Astrocyte (in vitro differentiated cells and primary cell): ENCODE measurements around the gene GPRC5D. TPM values are rescaled to one million over a fixed set of nuclear protein-coding genes. Genes with fewer than 3 reads are reported as not detected.

Source experiments
- DNase-seq: peaks from one replicate; pipeline ENCODE4 v3.0.0-alpha.2; 2010; ENCODE audit warnings: low read depth
- FAIRE-seq: peaks from 2 replicates; lab custom pipeline; 2011; peaks lifted over from hg19 to GRCh38; lab: Jason Lieb, UNC
- H2AFZ ChIP-seq: 2 replicates; pipeline ENCODE4 v1.6.0; 2012; ENCODE audit warnings: low read depth, low read length, inconsistent platforms
- H3K27ac ChIP-seq: 2 replicates; pipeline ENCODE4 v1.5.1; 2011; ENCODE audit warnings: low read depth, low read length, inconsistent platforms
- H3K27me3 ChIP-seq: 2 replicates; pipeline ENCODE4 v1.6.0; 2011; ENCODE audit warnings: low read length, inconsistent platforms; ENCODE audit not compliant: insufficient read depth
- H3K36me3 ChIP-seq: 2 replicates; pipeline ENCODE4 v1.5.1; 2011; ENCODE audit warnings: low read length, inconsistent platforms; ENCODE audit not compliant: insufficient read depth
- H3K4me1 ChIP-seq: 2 replicates; pipeline ENCODE4 v1.5.1; 2011; ENCODE audit warnings: low read length, inconsistent platforms; ENCODE audit not compliant: insufficient read depth
- H3K4me2 ChIP-seq: 2 replicates; pipeline ENCODE4 v1.6.0; 2012; ENCODE audit warnings: low read length, inconsistent platforms
- H3K4me3 ChIP-seq: 2 replicates; pipeline ENCODE4 v1.5.1; 2011; ENCODE audit warnings: low read depth, mild to moderate bottlenecking, low read length, inconsistent platforms; ENCODE audit not compliant: insufficient read depth
- H3K79me2 ChIP-seq: 2 replicates; pipeline ENCODE4 v1.6.0; 2012; ENCODE audit warnings: mild to moderate bottlenecking, low read length, inconsistent platforms; ENCODE audit not compliant: insufficient read depth
- H3K9ac ChIP-seq: 2 replicates; pipeline ENCODE4 v1.6.0; 2012; ENCODE audit warnings: mild to moderate bottlenecking, low read length, inconsistent platforms
- H3K9me3 ChIP-seq: 2 replicates; pipeline ENCODE4 v1.5.1; 2012; ENCODE audit warnings: low read depth, mild to moderate bottlenecking, low read length, inconsistent platforms; ENCODE audit not compliant: insufficient read depth
- H4K20me1 ChIP-seq: 2 replicates; pipeline ENCODE4 v1.6.0; 2012; ENCODE audit warnings: low read length, inconsistent platforms; ENCODE audit not compliant: insufficient read depth
- H3K27ac Mint-ChIP-seq: one replicate; pipeline ENCODE4 v1.8.0; 2021; ENCODE audit warnings: mild to moderate bottlenecking, mixed read lengths; ENCODE audit not compliant: unreplicated experiment
- H3K27me3 Mint-ChIP-seq: one replicate; pipeline ENCODE4 v1.8.0; 2021; ENCODE audit warnings: low read depth, mixed read lengths; ENCODE audit not compliant: unreplicated experiment
- H3K36me3 Mint-ChIP-seq: one replicate; pipeline ENCODE4 v1.8.0; 2021; ENCODE audit warnings: low read depth, mixed read lengths; ENCODE audit not compliant: unreplicated experiment
- H3K4me1 Mint-ChIP-seq: one replicate; pipeline ENCODE4 v1.8.0; 2021; ENCODE audit warnings: low read depth, mixed read lengths; ENCODE audit not compliant: unreplicated experiment
- H3K4me3 Mint-ChIP-seq: one replicate; pipeline ENCODE4 v1.8.0; 2021; ENCODE audit warnings: mild to moderate bottlenecking, moderate library complexity, mixed read lengths; ENCODE audit not compliant: unreplicated experiment
- H3K9me3 Mint-ChIP-seq: one replicate; pipeline ENCODE4 v1.8.0; 2021; ENCODE audit warnings: mild to moderate bottlenecking, mixed read lengths; ENCODE audit not compliant: unreplicated experiment
- EZH2 ChIP-seq: IDR thresholded peaks from 2 replicates; pipeline ENCODE4 v1.6.1; 2012; ENCODE audit warnings: mild to moderate bottlenecking, low read length, inconsistent platforms; ENCODE audit not compliant: insufficient read depth
- total RNA-seq: library from RNA; stranded (reverse); gene quantifications from 2 replicates; pipeline ENCODE4 v1.2.1, GENCODE V29; 2021
- TF ChIP-seq, protein P1 (sequence below): IDR thresholded peaks from 2 replicates; pipeline ENCODE4 v1.5.1; 2011; ENCODE audit warnings: low read depth, mild to moderate bottlenecking, inconsistent platforms, low read length, moderate library complexity; ENCODE audit not compliant: insufficient read depth

Gene GPRC5D
- total RNA-seq, 1 donor from 2014 or later, result not detected

DNA sequence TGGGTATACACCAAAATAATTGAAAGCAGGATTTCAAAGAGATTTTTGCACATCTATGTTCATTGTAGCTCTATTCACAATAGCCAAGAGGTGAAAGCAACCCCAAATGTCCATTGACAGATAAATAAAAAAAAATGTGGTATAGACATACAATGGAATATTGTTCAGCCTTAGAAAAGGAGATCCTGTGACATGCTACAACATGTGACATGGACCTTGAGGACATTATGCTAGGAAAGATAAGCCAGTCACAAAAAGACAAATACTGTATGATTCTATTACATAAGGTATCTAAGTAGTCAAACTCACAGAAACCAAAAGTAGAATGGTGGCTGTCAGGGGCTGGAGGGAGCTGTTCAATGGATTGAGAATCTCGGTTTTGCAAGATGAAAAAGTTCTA, 12.1 kb downstream of the GPRC5D start:
- DNase-seq (no peak), FAIRE-seq (no peak)
- TF ChIP-seq EZH2, result no peak
- Histone ChIP-seq H3K9me3 (no peaks in the 10 kb centered on the region), H3K27me3 (no peaks in the 10 kb centered on the region), H3K4me1 (no peaks in the 10 kb centered on the region), H3K27ac (no peak overlapping the region), H3K9ac (no peak overlapping the region), H3K4me3 (no peak overlapping the region), H3K79me2 (no peaks in the 10 kb centered on the region), H2AFZ (no peak overlapping the region), H4K20me1 (no peaks in the 10 kb centered on the region), H3K36me3 (no peaks in the 10 kb centered on the region), H3K4me2 (no peak overlapping the region)
- no peak overlapping the region for H3K4me3 Mint-ChIP-seq
- no peaks in the 10 kb centered on the region for H3K4me1 Mint-ChIP-seq
- no peak overlapping the region for H3K27ac Mint-ChIP-seq
- H3K9me3 Mint-ChIP-seq, result no peaks in the 10 kb centered on the region
- H3K36me3 Mint-ChIP-seq, result no peaks in the 10 kb centered on the region
- H3K27me3 Mint-ChIP-seq, result no peaks in the 10 kb centered on the region

DNA sequence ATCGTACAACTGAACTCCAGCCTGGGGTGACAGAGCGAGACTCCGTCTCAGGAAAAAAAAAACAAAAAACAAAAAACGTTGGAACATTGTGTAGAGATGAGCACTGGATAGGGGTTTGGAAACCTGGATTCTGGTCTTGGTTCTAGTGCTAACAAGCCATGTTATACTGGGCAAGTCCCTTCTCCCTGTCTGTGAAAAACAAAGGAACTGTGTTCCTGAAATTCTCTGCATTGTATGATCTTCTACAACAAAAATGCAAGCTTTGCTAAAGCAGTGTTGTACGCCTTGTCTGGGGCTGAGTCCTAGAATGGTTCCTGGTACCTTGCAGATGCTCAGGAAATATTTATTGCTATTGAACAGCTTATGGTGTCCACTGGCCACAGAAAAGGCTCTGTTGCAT, 13.4 kb downstream of the GPRC5D start:
- Mint-ChIP-seq H3K36me3 (no peaks in the 10 kb centered on the region), H3K27me3 (peaks cover 2% of the 10 kb centered on the region), H3K4me3 (no peak overlapping the region), H3K27ac (no peak overlapping the region), H3K4me1 (no peaks in the 10 kb centered on the region), H3K9me3 (no peaks in the 10 kb centered on the region)
- no peak for DNase-seq
- Histone ChIP-seq H3K27ac (no peak overlapping the region), H3K79me2 (no peaks in the 10 kb centered on the region), H3K4me3 (no peak overlapping the region), H3K36me3 (no peaks in the 10 kb centered on the region), H3K9ac (no peak overlapping the region), H3K4me1 (no peaks in the 10 kb centered on the region), H3K27me3 (no peaks in the 10 kb centered on the region), H2AFZ (no peak overlapping the region), H3K9me3 (no peaks in the 10 kb centered on the region), H3K4me2 (no peak overlapping the region), H4K20me1 (no peaks in the 10 kb centered on the region)
- no peak for FAIRE-seq
- no peak for TF ChIP-seq EZH2
- TF ChIP-seq, protein P1, sequence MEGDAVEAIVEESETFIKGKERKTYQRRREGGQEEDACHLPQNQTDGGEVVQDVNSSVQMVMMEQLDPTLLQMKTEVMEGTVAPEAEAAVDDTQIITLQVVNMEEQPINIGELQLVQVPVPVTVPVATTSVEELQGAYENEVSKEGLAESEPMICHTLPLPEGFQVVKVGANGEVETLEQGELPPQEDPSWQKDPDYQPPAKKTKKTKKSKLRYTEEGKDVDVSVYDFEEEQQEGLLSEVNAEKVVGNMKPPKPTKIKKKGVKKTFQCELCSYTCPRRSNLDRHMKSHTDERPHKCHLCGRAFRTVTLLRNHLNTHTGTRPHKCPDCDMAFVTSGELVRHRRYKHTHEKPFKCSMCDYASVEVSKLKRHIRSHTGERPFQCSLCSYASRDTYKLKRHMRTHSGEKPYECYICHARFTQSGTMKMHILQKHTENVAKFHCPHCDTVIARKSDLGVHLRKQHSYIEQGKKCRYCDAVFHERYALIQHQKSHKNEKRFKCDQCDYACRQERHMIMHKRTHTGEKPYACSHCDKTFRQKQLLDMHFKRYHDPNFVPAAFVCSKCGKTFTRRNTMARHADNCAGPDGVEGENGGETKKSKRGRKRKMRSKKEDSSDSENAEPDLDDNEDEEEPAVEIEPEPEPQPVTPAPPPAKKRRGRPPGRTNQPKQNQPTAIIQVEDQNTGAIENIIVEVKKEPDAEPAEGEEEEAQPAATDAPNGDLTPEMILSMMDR, result no peak

DNA sequence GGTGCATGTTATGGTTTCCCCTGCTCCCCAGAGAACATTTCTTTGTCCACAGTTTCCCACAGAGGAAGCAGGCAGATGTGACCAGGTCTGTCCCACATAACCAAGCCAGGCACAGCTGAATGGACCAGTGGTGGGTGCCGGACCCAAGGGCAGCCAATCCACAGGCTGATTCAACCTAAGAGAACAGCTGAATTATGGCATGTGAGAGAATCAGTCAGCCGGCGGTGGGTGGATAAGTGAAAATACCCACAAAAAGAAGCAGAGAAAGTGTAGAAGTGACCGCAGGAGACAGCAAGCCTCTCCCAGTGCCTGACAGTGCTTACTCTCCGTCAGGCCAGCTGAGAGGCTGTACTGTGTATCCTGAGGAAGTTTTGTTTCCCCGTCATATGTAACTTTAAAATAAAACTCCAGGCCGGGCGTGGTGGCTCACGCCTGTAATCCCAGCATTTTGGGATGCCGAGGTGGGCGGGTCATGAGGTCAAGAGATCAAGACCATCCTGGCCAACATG, 14.9 kb downstream of the GPRC5D start:
- Mint-ChIP-seq H3K4me3 (no peak overlapping the region), H3K27ac (no peak overlapping the region), H3K4me1 (no peaks in the 10 kb centered on the region), H3K36me3 (no peaks in the 10 kb centered on the region), H3K9me3 (no peaks in the 10 kb centered on the region), H3K27me3 (peaks cover 2% of the 10 kb centered on the region)
- H4K20me1 ChIP-seq, result no peaks in the 10 kb centered on the region
- no peak for TF ChIP-seq EZH2
- TF ChIP-seq, protein P1, result no peak
- no peak overlapping the region for H3K9ac ChIP-seq
- no peak for FAIRE-seq
- no peaks in the 10 kb centered on the region for H3K9me3 ChIP-seq
- H3K79me2 ChIP-seq, result no peaks in the 10 kb centered on the region
- H3K4me3 ChIP-seq, result no peak overlapping the region
- no peak overlapping the region for H3K4me2 ChIP-seq
- no peak overlapping the region for H3K27ac ChIP-seq
- no peak for DNase-seq
- H3K27me3 ChIP-seq, result no peaks in the 10 kb centered on the region
- H3K4me1 ChIP-seq, result no peaks in the 10 kb centered on the region
- H2AFZ ChIP-seq, result no peak overlapping the region
- H3K36me3 ChIP-seq, result no peaks in the 10 kb centered on the region
